RWPE2 (cell line): ENCODE results near the gene EEF1AKMT4.

ENCODE experiments used
- ATAC-seq: fragments of 200-7000 bp; cut with Tn5 transposase; 3 replicates; pipeline ENCODE4 v1.9.1; 2021; ENCODE audit warnings: low read depth
- DNase-seq: peaks from one replicate; pipeline ENCODE4 v3.0.0-alpha.2; 2020; ENCODE audit warnings: low spot score
- H3K27ac ChIP-seq: fragments of 450-650 bp; 2 replicates; pipeline ENCODE4 v1.5.1; 2017; ENCODE audit warnings: mild to moderate bottlenecking; ENCODE audit not compliant: poor library complexity, severe bottlenecking
- H3K27me3 ChIP-seq: fragments of 250-450 bp; sonication (Bioruptor Pico); 2 replicates; pipeline ENCODE4 v1.5.1; 2021; ENCODE audit warnings: mild to moderate bottlenecking, moderate library complexity; ENCODE audit not compliant: insufficient read depth, poor library complexity, severe bottlenecking
- H3K36me3 ChIP-seq: fragments of 250-450 bp; sonication (Bioruptor Pico); 2 replicates; pipeline ENCODE4 v1.5.1; 2020; ENCODE audit warnings: low read depth, mild to moderate bottlenecking, moderate library complexity
- H3K4me1 ChIP-seq: fragments of 250-450 bp; sonication (Bioruptor Pico); 2 replicates; pipeline ENCODE4 v1.5.1; 2021; ENCODE audit warnings: mild to moderate bottlenecking, moderate library complexity; ENCODE audit not compliant: insufficient read depth, poor library complexity, severe bottlenecking
- H3K4me3 ChIP-seq: fragments of 250-450 bp; sonication (Bioruptor Pico); 2 replicates; pipeline ENCODE4 v1.5.1; 2021; ENCODE audit warnings: mild to moderate bottlenecking, moderate library complexity; ENCODE audit not compliant: severe bottlenecking
- H3K9me3 ChIP-seq: fragments of 250-450 bp; sonication (Bioruptor Pico); 2 replicates; pipeline ENCODE4 v1.5.1; 2021; ENCODE audit warnings: mild to moderate bottlenecking, moderate library complexity; ENCODE audit not compliant: severe bottlenecking
- TF ChIP-seq, protein P1 (sequence below): fragments of 450-650 bp; IDR thresholded peaks from one replicate; pipeline ENCODE4 v1.5.1; 2017; ENCODE audit warnings: mild to moderate bottlenecking, moderate library complexity; ENCODE audit not compliant: poor library complexity, severe bottlenecking

The EEF1AKMT4 gene

GRCh38 chr3:184249412-184250166 is at the start of gene EEF1AKMT4:
EEF1AKMT4 (plus strand) TSS chr3:184249672; CDS start chr3:184249695, 23 bp downstream.
- H3K27me3 ChIP-seq, result no peaks in the 10 kb centered on the region
- H3K4me1 ChIP-seq, result no peaks in the 10 kb centered on the region
- H3K4me3 ChIP-seq, result peak within 1 kb of the TSS; percentile 92
- peak within 1 kb of the TSS; percentile 85 for H3K27ac ChIP-seq
- DNase-seq (peak; percentile 97), ATAC-seq (peak; percentile 93)
- peaks cover 15% of the 10 kb centered on the region for H3K36me3 ChIP-seq
- H3K9me3 ChIP-seq, result no peaks in the 10 kb centered on the region
- TF ChIP-seq, protein P1, sequence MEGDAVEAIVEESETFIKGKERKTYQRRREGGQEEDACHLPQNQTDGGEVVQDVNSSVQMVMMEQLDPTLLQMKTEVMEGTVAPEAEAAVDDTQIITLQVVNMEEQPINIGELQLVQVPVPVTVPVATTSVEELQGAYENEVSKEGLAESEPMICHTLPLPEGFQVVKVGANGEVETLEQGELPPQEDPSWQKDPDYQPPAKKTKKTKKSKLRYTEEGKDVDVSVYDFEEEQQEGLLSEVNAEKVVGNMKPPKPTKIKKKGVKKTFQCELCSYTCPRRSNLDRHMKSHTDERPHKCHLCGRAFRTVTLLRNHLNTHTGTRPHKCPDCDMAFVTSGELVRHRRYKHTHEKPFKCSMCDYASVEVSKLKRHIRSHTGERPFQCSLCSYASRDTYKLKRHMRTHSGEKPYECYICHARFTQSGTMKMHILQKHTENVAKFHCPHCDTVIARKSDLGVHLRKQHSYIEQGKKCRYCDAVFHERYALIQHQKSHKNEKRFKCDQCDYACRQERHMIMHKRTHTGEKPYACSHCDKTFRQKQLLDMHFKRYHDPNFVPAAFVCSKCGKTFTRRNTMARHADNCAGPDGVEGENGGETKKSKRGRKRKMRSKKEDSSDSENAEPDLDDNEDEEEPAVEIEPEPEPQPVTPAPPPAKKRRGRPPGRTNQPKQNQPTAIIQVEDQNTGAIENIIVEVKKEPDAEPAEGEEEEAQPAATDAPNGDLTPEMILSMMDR, result no peak

- H3K4me3 ChIP-seq, result no peak overlapping the region
- no peak overlapping the region for H3K27ac ChIP-seq
- no peaks in the 10 kb centered on the region for H3K27me3 ChIP-seq
- no peak for ATAC-seq
- DNase-seq, result no peak
- TF ChIP-seq, protein P1, result no peak
- no peaks in the 10 kb centered on the region for H3K36me3 ChIP-seq
- no peaks in the 10 kb centered on the region for H3K9me3 ChIP-seq
- H3K4me1 ChIP-seq, result no peaks in the 10 kb centered on the region
These were observed 48.6 kb upstream of the EEF1AKMT4 start for GRCh38 chr3:184200825-184201224.

- no peak overlapping the region for H3K4me3 ChIP-seq
- no peak overlapping the region for H3K27ac ChIP-seq
- TF ChIP-seq, protein P1, result no peak
- no peak for DNase-seq
- H3K36me3 ChIP-seq, result no peaks in the 10 kb centered on the region
- no peak for ATAC-seq
- H3K9me3 ChIP-seq, result no peaks in the 10 kb centered on the region
- H3K27me3 ChIP-seq, result no peaks in the 10 kb centered on the region
- H3K4me1 ChIP-seq, result no peaks in the 10 kb centered on the region
These were observed 45.9 kb upstream of the EEF1AKMT4 start for GRCh38 chr3:184203526-184203925.

- H3K9me3 ChIP-seq, result no peaks in the 10 kb centered on the region
- no peak for DNase-seq
- H3K27me3 ChIP-seq, result no peaks in the 10 kb centered on the region
- ATAC-seq, result no peak
- TF ChIP-seq, protein P1, result no peak
- H3K4me3 ChIP-seq, result no peak overlapping the region
- H3K4me1 ChIP-seq, result no peaks in the 10 kb centered on the region
- no peaks in the 10 kb centered on the region for H3K36me3 ChIP-seq
- no peak overlapping the region for H3K27ac ChIP-seq
These were observed 40.1 kb upstream of the EEF1AKMT4 start for GRCh38 chr3:184209146-184209923.
